CD4-positive, alpha-beta T cell treated with Interleukin-17A for 4 hours (primary cell): ENCODE data around the gene NDUFA13.
"Not testable (repeated sequence)": the region's sequence is repeated elsewhere in the genome, so short reads cannot be mapped to it uniquely, and the experiment has no call there.

Experiments used
- DNase-seq: peaks from one replicate; pipeline ENCODE4 v3.0.0-alpha.2; 2020; ENCODE audit warnings: mixed read lengths

Gene NDUFA13

DNA sequence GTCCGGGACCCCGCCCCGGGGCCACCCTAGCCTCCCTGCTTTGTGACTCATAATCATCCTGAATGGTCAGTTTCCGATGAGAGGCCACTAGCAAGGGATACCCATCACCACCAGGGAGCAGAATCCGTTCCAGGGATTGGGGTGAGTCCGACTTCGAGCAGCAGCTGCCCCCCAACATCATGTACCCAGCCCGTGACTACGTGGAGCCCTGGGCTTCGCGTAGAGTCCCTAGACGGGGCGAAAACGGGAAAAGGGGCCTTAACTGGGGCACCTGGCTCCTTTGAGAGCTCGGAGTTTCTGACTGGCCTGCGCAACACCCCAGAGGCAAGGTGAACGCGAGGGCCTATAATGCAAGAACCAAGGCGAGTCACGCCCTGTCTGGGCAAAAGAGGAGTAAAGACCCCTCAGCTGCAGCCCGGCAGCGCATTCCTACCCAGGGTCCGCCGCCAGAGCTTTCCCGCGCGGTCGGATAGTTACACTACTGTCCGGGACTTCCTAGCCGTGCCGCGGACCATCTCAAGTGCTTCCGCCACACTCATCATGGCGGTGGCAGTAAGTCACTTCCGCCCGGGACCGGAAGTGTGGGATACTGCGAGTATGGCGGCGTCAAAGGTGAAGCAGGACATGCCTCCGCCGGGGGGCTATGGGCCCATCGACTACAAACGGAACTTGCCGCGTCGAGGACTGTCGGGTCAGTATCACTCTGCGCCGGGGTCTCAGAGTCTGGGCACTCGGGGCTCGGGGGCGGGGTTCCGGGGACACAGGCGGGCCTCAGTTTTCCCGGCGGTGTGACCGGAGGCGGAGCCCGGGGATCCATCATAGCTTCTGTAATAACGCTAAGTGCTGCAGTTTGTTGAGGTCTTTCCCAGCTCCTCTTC, at the start of gene NDUFA13:
NDUFA13 (plus strand) TSS at position 584 of the 878 bp plus-strand sequence; CDS start at position 598, 14 bp downstream.
- DNase-seq = peak; percentile 92

DNA sequence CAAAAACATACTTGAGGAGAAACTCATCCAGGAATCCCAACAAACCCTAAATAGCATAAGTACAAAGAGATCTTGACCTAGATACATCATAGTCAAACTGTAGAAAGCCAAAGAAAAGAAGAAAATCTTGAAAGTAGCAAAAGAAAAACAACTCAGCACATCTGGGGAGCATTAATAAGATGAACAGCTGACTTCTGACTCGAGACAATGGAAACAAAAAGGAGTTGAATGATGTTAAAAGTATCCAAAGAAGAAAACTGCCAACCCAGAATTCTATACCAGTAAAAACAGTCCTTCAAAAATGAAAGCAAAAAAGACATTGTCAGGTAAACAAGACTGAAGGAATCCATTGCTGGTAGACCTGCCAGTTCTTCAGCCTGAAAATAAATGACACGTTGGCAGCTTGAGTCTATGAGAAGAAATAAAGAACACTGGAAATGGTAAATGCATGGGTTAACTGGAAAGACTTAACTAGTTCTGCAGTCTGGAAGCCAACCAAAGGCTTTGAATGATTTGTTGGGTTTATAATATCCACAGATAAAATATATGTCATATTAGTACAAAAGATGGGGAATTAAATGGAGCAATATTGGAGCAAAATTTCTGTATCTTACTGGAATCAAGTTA, 47.5 kb upstream of the NDUFA13 start:
- DNase-seq = no peak

DNA sequence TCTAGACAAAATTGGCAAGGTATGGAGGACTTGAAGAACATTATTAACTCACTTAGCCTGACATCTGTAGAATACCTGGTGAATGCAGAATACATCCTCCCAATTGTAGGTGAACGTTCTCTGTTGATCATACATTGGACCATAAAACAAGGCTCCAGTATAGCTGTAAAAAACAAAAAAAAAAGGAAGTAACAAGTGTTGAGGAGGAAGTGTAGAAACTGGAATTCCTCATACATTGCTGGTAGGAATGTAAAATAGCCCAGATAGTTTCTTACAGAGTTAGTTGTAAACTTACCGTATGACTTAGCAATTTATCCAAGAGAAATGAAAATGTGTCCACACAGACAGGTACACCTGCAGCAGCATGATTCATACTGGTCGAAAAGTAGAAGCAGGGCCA, 45.4 kb upstream of the NDUFA13 start:
- DNase-seq = no peak

DNA sequence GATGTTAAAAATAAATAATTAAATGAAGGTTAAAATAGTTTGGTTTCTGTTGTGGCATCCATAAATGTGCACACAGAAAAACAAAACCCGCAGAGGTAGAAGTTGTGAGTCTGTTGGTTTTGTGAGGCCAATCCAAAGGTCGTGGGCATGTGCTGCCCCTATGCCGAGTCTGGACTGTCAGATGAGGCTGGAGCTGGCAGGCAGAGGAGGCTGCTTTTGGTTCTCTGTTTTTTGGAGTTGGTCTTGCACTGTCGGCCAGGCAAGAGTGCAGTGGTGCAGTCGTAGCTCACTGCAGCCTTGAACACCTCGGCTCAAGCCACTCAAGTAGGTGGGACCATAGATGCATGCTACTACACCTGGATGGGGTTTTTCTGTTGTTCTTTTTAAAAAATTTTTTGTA, 44.3 kb upstream of the NDUFA13 start:
- DNase-seq = no peak

DNA sequence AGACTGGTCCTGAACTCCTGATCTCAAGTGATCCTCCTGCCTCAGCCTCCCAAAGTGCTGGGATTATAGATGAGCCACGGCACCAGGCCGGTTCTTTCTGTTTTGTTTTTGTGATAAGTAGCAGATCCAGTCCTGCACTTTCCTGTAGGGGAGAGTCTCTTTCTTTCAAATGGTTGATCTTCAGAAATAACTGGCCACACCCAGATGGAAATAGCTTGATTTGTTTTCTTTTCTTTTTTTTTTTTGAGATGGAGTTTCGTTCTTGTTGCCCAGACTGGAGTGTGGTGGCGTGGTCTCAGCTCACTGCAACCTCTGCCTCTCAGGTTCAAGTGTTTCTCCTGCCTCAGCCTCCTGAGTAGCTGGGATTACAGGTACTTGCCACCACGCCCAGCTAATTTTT, 43.9 kb upstream of the NDUFA13 start:
- not testable (repeated sequence) for DNase-seq

DNA sequence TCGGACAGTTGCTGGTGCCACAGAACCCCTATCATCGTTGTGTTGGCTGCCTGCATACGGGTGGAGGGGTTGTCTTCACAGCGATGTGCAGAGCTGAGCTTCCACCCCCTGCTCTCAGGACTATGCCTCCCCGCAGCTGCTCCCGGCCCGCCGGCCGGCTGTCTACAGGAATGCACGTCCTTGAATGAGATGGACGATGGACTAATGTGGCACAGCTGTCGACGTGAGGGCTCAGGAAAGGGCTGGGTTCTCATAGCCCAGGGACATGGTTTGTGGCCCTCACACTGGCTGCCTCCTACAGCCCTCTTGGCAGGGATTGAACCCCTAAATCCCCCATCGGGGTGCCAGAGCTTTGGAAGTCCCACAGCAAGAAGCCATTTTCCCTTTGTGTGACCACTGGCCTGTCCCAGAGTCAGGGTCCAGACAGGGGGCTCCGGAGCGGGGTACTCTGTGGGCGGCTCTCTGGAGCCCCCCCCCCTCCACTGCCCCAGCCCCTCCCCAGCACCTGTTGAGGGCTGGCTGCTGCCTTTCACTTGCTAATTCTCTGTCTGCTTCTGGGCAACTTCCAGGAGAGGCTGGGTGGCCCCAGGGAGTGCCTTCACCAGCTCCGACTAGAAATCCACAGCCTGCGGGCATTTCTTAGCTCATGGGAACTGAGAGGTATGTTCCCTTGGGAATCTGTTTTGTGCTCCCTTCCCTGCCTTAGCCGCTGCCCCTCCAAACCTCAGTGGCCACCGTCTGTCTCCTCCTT, 40.8 kb upstream of the NDUFA13 start:
- DNase-seq = no peak

DNA sequence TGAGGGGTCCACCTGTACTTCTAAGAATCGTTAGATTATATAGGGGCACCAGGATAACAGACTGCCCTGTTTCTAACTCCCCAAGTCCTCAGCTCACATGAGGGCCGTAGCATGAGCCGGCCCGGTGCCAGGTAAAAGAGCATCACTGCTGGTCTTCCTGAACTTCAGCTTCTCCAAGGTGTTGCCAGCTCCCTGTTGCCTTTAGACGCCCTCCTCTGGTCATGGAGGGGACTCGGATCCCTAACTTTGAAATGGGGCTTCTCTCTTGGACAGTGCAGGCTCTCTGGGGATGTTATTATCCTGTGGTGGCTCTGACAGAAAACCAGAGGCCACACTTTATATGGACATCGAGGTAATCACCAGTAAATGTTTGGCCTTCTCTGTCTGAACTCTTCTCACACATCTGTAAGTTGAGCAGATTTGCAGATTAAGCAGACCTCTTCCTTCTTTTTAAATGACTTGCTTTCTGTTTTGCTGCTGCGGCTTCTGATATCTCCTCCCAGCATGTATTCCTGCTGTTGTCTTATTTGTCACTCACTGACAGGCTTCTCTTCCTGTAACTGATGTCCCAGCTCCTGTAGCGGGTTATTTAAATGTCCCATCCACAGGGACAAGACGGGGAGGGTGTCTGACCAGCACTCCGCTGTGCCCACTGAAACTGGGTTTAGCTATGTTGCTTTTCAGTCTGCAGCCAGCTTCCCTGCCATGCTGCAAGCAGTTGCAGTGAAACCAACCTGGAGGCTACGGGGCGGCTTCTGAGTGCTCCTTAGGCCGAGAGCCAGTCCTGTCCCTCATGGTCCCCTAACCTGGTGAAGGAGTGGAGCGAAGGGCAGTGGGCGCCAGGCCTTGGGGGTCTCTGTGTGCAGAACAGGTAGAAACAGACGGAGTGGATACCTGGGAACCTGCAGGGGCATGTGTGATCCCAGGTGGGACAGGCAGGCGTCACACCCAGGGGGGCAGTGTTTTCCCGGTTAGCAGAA, 39.9 kb upstream of the NDUFA13 start:
- peak; percentile 30 for DNase-seq

DNA sequence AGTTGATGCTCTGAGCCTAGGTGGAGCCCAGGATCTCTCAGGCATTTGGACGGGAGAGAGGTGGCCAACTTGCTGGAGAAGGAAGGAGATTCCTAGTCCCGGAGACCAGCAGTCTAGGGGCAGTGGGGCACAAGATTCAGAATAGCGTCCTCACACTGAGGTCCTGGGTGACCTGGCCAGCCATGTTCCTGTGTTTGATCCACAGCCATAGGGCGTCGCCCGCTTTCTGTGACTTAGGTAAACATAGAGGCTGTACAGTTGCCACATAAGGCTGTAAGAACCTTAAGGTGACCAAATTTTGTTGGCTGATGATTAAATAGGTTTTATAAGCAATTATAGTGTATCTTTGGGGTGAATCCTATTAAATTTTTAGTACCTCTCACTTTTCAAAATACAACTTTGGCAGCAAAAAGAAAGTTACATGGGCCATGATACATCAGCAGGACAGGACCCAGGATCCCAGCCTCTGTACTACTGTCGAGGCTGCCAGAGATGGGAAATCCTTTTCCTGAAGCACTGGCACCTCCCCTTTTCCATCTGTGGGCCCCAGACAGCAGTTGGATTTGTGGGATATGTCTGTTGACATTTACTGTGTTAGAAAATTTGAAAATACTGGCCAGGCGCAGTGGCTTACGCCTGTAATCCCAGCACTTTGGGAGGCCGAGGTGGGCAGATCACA, 38.2 kb upstream of the NDUFA13 start:
- DNase-seq = no peak

DNA sequence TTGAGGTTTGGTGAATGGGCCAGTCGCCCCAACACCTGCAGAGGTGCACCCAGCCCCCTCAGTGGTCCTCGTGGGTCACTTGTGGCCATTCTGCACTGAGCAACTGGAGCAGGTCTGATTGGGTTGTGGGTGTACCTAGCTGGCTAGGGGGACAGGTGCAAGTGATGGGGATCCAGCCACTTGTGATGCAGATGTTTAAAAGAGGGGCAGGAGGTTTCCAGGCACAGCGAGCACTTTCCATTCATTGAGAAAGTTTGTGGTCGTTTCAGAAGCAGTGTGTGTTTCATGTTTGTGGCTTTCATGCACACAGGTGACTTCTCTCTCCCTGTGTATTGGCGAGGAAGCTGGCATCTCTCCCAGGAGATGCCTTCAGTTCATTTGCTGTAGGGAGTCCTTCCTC, 35.3 kb upstream of the NDUFA13 start:
- DNase-seq = no peak

DNA sequence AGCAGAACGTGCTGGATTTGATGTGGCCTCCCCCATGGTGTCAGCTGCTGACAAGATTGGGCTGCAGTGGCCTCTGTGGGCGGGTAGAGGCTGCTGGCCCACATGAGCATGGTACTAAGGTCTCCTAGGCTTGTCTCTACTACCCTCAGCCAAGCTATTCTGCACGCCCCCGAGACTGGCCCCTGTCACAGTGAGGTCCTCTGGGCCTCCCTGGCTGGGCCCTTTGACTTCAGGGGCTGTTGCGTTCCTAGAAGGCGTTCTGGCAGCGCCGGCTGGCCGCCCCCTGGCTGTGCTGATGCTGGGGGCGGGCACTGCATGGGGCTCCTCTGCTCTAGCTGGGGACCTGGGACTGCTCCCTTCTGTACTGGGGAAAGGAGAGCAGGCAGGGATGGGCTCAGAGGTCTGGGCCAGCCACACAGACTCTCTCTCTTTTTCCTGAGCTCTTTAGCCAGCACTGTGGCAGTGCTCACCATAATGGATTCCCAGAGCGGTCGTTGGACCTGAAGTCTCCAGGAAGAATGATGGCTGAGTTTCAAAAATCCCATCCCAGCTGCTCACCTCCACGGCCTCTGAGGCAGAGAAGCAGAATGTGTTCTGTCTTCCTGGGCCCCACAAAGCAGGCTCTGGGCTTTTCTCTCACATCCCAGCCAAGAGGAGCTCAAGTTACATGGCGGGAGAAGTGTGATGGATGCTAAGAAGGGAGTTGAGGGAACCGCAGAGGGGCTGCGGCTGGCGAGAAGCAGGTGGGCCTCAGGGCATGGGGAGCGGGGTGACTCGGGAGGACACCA, 33.0 kb upstream of the NDUFA13 start:
- no peak for DNase-seq

DNA sequence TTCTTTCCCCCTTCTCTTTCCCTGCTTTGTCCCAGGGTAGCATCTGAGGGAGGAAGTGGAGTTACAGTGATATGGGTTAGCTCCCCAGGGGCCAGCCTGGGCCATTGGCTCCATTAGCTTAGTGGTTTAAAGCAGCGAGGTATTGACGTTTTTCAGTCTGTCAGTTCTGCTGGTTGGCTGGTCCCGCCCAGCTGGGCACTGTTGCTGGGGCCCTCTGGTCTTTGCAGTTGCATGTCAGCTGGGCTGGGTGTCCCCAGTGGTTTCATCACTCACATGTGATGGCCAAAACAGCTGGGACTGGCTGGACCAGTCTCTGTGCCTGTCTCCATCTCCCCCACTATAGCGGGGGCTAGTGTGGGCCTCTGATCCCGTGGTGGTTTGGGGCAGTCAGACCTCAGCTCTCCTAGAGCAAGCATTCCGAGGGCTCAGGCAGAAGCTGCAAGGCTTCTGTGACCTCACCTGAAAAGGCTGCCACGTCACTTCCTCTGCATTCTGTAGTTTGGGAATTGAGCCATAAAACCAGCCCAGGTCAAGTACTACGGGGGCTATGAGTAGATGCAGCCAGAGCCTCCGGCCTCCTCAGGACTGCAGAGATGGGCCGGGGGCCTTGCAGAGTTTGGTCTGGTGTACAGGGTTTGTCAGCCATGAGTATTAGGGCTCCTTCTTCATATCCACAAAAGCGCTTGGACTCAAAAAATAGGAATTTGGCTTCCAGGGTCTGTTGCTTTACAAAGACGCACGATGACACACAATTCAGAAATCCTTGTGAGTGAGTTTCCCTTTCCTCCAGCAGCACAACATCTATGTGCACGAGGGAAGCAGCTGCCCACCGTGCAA, 30.6 kb upstream of the NDUFA13 start:
- DNase-seq = no peak

DNA sequence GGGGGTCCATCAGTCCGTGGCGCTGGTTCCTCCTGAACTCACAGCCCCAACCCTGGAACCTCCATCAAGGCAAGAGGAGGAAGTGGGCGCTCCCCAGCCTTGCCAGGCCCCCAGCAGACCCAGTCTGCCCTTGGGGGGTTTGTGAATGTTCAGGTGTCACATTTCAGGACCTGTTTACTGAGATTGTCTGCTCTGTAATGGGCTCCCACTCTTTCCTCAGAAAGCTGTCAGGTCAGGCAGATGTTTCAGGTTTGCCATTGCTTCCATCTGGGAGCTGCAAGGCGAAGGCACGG, 30.1 kb upstream of the NDUFA13 start:
- no peak for DNase-seq

DNA sequence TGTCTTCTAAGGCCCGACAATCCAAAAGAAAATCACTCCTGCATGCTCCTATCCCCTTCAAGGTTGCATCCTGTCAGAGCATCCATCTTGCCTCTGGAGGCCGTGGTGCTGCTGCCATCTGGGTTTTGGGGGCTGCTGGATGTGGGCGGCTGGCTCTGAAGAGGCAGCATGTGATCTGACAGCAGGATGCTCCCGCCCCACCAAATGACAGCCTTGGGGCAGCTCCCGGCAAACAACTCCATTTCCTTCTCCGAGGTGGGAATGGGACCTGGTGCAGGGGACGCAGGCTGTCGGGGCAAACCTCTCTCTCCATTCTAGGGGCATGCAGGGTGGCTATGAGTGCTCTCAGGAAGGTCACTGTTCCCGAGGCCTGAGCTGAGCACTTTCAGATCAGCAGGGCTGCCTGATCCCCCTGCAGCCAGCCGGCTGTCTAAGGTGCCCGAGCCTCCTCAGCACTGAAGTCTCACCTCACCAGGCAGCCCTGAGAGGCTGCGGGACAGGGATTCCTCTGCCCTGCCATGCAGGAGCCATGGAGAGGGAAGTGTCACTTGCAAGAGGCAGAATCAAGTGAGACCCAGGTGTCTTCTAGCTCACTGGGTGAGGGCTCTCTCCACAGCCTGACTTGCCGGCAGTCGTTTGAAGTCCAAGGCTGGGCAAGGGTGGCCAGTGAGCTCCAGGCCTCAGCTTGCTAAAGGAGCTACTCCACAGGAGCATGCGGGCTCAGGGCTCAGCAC, 29.5 kb upstream of the NDUFA13 start:
- no peak for DNase-seq

DNA sequence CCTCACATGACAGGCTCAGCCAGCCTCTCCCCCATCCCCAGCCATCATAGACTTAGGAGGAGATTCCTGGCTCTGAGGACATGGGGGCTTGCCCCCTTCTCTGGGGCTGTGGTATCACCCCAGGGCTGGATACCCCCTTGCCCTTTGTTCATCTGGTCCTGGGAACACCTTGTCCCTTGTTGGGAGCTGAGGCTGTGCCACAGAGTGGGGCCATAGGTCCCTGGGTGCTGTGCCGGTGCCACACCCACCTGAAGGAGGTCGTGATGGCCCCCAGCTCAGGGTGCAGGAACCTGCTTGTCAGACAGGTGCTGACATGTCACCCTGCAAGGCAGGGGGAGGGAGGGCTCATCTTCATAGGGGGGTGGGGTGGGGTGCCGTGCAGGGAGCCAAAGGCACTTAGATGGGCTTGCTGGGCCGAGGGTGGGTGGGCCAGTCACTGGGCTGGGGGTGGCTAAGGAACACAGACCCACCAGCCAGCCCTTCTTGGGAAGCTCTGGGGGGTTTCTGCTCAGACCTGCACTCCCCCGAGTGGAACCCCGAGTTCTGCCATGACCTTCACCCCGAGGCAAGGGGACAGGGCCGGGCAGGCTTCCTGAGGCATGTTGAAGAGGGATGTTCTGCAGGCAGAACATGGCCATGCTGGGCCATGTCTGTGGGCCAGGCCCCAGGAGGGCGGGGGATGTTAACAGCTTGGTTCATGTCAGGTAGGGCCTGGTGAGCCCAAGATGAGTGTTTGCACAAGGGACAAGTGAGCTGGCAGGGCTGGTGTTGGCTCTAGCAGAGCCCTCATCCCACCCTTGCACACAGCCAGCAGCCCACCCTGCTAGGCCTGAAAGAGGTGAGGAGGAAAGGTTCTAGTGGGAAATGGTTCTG, 28.7 kb upstream of the NDUFA13 start:
- DNase-seq = no peak

DNA sequence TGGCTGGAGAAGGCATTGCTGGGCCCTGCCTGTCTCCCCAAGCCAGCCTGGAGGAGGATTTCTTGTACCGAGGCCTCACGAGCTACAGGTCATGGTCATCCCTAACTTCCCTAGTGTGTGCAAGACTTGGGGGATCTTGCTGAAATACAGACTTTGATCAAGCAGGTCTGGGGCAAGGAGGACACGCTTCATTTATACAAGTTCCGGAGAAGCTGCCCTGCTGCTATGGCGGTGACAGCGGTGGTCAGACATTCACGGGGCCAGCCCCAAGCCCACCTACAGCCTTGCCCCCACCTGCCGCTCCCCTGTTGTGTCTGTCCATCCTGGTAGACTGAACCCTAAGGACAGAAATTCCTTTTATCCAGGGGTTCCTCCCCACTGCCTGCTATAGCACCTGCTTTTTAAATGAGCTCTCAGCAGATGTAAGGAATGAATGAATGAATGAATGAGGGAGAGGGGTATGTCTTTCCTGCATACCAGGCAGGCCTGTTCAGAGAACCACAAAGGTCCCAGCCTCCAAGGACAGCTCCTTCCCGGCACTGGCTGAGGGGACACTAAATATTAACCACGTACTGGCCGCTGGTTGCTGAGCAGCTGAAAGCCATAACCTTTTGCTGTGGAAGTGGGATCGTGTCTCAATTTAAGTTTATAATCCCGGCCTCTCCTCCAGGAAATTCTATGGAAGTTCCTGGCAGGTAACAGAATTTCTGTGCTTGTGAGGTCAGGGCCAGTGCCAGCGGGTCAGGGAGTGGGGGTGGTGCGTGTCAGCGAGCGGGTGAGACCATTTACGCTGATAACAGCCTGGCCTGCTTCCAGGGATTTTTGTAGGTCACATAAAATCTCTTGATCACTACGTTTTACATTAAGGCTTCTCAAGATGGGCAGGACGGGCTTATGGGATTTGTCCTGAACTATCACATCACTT, 27.8 kb upstream of the NDUFA13 start:
- DNase-seq = no peak

DNA sequence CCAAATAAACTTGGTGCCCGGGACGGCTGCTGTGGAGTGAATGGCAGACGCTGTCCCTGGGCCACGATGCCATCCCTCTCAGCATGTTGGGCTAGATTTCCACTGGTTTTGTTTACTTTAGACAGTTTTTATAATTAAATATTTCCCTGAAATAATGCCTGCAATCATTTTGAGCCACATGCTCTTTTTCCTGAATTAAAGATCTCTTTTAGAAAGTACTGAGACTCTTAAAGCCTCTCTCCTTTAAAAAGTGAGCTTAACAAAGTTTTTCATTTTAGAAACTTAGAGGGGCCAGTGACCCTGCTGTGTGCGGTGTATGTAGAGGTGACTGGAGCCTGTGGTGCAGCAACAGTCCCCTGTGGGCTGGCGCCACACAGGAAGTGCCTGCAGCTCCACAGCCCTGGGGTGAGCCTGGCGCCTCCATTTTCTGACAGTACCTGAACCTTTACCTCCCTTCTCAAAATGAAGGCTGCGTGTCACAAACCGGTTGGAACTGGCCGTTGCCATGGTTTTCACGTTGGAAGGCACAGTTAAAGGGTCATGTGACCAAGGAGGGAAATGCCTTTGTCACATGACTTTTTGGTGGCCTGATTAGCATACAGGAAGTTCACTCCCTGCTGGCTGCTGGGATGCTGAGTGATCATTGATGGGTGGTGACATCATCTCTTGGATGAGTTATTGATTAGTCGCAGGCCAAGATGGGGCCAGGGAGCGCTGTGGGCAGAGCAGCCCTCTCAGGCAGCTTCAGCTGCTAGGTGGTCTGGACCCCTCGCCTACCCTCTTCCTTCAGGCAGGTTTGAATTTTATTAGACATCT, 26.9 kb upstream of the NDUFA13 start:
- DNase-seq = peak; percentile 90
